Epidermal melanocyte (primary cell): ENCODE data around the gene CCT8.
"Not testable (repeated sequence)": the region's sequence is repeated elsewhere in the genome, so short reads cannot be mapped to it uniquely, and the experiment has no call there.

Experiments
- DNase-seq: peaks from one replicate; pipeline ENCODE4 v3.0.0; 2011; ENCODE audit warnings: low spot score; ENCODE audit not compliant: insufficient read length

Gene CCT8

DNA sequence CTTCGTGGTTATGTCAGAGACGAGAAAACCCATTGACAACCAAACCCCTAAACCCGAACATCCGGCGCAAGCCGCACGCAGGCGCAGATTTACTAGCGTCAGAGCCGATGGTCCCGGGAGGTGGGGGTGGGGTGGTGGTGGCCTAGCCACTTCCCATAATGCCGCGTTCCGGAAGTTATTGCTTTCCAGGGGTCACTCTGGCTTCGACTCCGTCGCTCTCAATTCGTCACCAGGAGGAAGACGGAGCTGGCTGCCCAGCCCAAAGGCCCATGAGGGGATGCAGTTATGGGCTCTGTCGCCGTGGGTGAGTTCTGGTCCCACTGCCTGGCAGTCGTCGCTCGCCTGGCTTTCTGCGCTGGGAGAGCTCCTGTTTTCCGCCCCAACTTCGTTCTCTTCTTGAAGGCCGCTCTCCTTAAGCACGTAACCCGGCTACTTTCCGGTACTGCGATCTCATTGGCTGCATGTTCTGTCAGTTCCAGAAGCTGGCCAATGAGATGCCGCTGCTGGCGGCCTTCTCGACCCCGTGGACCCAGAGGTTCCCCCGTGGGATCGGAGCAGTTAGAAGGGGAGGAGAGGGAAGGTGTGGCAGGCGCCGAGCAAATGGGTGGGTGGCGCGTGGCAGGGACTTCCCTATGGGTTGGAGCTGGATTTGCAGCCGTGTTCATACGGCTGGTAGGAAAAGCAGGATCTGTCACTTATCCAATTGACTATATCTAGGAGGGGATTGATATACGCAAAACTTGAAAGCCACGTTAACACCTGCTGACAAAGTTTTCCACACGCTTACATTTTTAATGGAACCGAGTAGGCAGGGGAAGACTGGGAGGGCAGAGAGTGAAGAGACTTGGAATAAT, 48.7 kb downstream of the CCT8 start, which contains the start of gene USP16:
Gene USP16 (plus strand): TSS at position 195 of the 854 bp plus-strand sequence. CDS start 3,246 bp downstream, outside the sequence.
- DNase-seq, result peak; percentile 96

DNA sequence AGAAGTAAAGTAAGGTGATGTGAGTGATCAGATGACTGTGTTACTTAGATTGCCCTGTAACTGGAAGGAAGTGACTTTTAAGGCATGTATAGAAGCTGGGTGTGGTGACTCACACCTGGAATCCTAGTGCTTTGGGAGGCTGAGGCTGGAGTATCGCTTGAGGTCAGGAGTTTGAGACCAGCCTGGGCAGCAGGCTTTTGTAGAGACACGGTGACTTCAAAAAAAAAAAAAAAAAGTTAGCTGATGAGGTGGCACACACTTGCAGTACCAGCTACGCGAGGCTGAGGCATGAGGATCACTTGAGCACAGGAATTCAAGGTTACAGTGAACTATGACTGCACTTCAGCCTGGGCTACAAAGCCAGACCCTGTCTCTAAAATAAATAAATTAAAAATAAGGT, 51.3 kb downstream of the CCT8 start:
- DNase-seq, result no peak

DNA sequence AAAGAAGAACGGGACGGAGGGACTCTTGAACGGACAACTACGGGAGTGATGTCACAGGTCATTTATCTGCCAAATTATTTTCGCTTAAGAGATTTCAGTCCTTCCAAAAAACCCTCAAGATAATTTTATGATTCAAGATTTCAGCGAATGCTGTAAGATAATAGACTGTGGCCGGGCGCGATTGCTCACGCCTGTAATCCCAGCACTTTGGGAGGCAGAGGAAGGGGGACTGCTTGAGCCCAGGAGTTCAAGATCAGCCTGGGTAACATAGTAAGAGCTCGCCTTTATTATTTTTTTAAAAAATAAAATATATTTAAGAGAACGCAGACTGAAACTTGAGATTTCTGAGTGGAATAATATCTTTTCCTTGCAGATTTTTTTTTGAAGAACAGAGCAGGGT, 54.9 kb downstream of the CCT8 start:
- no peak for DNase-seq

DNA sequence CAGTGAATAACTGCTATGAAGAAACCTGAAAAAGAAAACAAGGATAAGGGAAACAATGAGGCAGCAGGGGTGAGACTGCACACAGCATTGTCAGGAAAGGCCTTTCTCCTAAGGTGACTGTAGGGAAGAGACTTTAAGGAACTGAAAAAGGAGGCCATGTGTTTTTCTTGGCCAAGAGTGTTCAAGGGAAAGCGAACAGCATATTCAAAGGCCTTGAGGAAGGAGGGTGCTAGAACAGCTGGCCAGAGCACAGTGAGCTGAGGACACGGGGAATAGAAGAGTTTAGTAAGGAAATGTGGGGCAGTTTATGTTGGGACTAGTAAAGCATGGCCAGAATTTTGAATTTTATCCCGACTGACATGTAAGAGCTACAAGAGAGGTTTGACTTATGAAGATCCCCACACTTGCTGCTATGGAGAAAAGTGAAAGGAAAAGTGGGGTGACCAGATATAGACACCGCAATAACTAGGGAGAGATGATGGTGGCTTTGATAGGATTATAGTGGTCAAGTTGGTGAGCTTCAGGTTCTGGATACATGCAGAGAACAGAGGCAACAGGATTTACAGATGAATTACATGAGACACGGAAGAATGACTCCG, 55.7 kb downstream of the CCT8 start:
- DNase-seq, result no peak

DNA sequence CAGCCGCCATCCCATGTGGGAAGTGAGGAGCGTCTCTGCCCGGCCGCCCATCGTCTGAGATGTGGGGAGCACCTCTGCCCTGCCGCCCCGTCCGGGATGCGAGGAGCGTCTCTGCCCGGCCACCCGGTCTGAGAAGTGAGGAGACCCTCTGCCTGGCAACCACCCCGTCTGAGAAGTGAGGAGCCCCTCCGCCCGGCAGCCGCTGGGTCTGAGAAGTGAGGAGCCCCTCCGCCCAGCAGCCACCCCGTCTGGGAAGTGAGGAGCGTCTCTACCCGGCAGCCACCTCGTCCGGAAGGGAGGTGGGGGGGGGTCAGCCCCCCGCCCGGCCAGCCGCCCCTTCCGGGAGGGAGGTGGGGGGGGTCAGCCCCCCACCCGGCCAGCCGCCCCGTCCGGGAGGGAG, 62.2 kb downstream of the CCT8 start:
- DNase-seq, result not testable (repeated sequence)

DNA sequence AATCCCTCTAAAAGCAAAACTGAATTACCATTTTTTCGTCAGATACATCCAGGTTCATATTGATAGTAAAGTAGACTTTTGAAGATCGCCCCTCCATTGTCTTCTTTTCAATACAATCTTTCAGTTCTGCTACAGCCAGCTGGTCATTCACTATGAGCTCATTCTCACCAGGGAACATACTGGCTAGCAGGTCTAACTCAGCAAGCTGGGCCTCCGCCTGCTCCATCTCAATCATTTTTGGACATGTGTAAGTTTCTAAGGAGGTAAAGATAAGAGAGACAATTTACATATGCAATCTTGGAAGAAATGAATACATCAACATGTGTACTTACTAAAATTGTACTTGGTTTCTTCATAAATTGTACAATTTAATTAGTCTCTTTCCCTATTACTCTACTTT, 65.1 kb downstream of the CCT8 start:
- no peak for DNase-seq

DNA sequence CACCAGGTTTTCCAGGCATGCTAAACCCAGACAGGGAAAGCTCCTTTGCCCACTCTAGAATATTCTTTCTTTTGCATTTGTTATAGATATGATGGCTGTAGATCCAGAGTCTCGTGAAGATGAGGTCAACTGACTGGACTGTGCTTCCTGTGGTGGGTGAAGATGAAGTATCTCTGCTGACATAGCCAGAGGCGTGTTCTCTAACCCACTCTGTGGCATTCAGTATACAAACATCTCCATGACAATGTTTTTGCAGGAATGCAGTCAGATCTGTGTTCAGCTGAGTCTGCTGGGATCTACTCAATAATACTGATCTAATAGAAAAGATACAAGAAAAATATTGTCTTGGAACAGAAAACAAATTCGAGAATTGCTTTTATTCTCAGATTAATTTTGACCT, 65.6 kb downstream of the CCT8 start:
- peak; percentile 47 for DNase-seq

DNA sequence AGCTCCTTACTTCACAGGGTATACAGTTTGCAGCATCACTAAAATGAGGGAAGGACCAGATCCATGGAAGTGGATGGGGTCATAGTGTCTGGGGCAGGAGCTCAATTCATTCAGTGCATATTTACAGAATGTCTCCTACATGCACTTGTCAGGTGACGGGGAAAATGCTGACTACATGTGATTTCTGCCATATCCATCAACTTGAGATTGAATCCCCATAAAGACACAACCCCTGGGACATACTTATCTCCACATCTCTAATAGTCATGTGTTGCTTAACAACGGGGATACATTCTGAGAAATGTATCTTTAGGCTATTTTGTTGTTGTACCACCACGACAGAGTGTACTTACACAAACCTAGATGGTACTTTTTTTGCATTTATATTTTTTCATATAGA, 66.3 kb downstream of the CCT8 start:
- no peak for DNase-seq
